Stimulated activated effector memory CD8-positive, alpha-beta T cell treated with anti-CD3 and anti-CD28 coated beads, Interleukin-12 subunit alpha, Interleukin-12 subunit beta, amount 100 ng/mL, for 72 hours (primary cell): ENCODE measurements around the gene PTCH1.

Experiments
- ATAC-seq: fragments of 150-1000 bp; cut with Tn5 transposase; 2 replicates; pipeline ENCODE4 v1.10.0; 2021
- DNase-seq, 2 donors: peaks; one replicate each; pipeline ENCODE4 v3.0.0; 2021 to 2022; ENCODE audit warnings: low spot score in 2 of 2
- H3K27ac Mint-ChIP-seq: one replicate; pipeline ENCODE4 v1.8.0; 2022; ENCODE audit warnings: mild to moderate bottlenecking, mixed read lengths
- H3K36me3 Mint-ChIP-seq: one replicate; pipeline ENCODE4 v1.8.0; 2022; ENCODE audit warnings: mild to moderate bottlenecking, mixed read lengths
- H3K4me1 Mint-ChIP-seq: one replicate; pipeline ENCODE4 v1.8.0; 2022; ENCODE audit warnings: mixed read lengths
- H3K4me3 Mint-ChIP-seq: one replicate; pipeline ENCODE4 v1.8.0; 2022; ENCODE audit warnings: mild to moderate bottlenecking, mixed read lengths
- H3K9me3 Mint-ChIP-seq: one replicate; pipeline ENCODE4 v1.8.0; 2022; ENCODE audit warnings: mixed read lengths

PTCH1 gene

GRCh38 chr9:95399261-95399660 lies 117.5 kb downstream of the PTCH1 start:
- Mint-ChIP-seq H3K36me3 (no peaks in the 10 kb centered on the region), H3K4me1 (no peaks in the 10 kb centered on the region), H3K27ac (no peak overlapping the region), H3K9me3 (no peaks in the 10 kb centered on the region), H3K4me3 (no peak overlapping the region)
- ATAC-seq (no peak), DNase-seq (no peak)
